Osteoblast (primary cell): Measurements from ENCODE around the gene GRID1. TPM values are rescaled to one million over a fixed set of nuclear protein-coding genes. Genes with fewer than 3 reads are reported as not detected.

Source experiments
- DNase-seq: peaks from one replicate; pipeline ENCODE4 v3.0.0; 2011; ENCODE audit warnings: low spot score, mixed read lengths; ENCODE audit not compliant: insufficient read length; ENCODE audit errors: missing footprints
- H2AFZ ChIP-seq: 2 replicates; pipeline ENCODE4 v1.6.0; 2011; ENCODE audit warnings: mild to moderate bottlenecking, low read length
- H3K27ac ChIP-seq: 2 replicates; pipeline ENCODE4 v1.5.1; 2011; ENCODE audit warnings: mild to moderate bottlenecking, low read depth, low read length, moderate library complexity
- H3K27me3 ChIP-seq: 2 replicates; pipeline ENCODE4 v1.6.0; 2012; ENCODE audit warnings: mild to moderate bottlenecking, control low read depth, inconsistent platforms, low read length, moderate library complexity; ENCODE audit not compliant: insufficient read depth
- H3K36me3 ChIP-seq: 2 replicates; pipeline ENCODE4 v1.5.1; 2011; ENCODE audit warnings: mild to moderate bottlenecking, low read length, control low read depth, moderate library complexity; ENCODE audit not compliant: insufficient read depth
- H3K4me1 ChIP-seq: 2 replicates; pipeline ENCODE4 v1.5.1; 2011; ENCODE audit warnings: mild to moderate bottlenecking, low read length, control low read depth, moderate library complexity; ENCODE audit not compliant: insufficient read depth
- H3K4me2 ChIP-seq: 2 replicates; pipeline ENCODE4 v1.6.0; 2011; ENCODE audit warnings: mild to moderate bottlenecking, low read length; ENCODE audit not compliant: insufficient read depth
- H3K4me3 ChIP-seq: fragments of 200-600 bp; sonication (generic); 3 replicates; pipeline ENCODE4 v1.5.1; 2012; ENCODE audit warnings: mild to moderate bottlenecking, low read length, inconsistent platforms; ENCODE audit not compliant: insufficient read depth
- H3K79me2 ChIP-seq: 2 replicates; pipeline ENCODE4 v1.6.0; 2012; ENCODE audit warnings: mild to moderate bottlenecking, low read length, control low read depth, inconsistent platforms; ENCODE audit not compliant: insufficient read depth
- H3K9me3 ChIP-seq: 2 replicates; pipeline ENCODE4 v1.5.1; 2011; ENCODE audit warnings: low read depth, low read length, control low read depth
- H4K20me1 ChIP-seq: 2 replicates; pipeline ENCODE4 v1.6.0; 2012; ENCODE audit warnings: mild to moderate bottlenecking, low read length, control low read depth; ENCODE audit not compliant: insufficient read depth
- CTCF ChIP-seq: IDR thresholded peaks from 2 replicates; pipeline ENCODE4 v1.5.1; 2011; ENCODE audit warnings: mild to moderate bottlenecking, low read depth, low read length, moderate library complexity; ENCODE audit errors: extremely low read depth
- total RNA-seq: library from RNA; depleted of rRNA; stranded (reverse); fragments of >200 nt; gene quantifications from 2 replicates; pipeline ENCODE4 v1.2.3, GENCODE V29; 2012

GRID1 gene
- total RNA-seq, 1 donor: not detected

- Histone ChIP-seq H3K27ac (no peak overlapping the region), H3K27me3 (no peaks in the 10 kb centered on the region), H2AFZ (no peak overlapping the region), H3K79me2 (no peaks in the 10 kb centered on the region), H3K9me3 (no peaks in the 10 kb centered on the region), H3K36me3 (no peaks in the 10 kb centered on the region), H4K20me1 (no peaks in the 10 kb centered on the region), H3K4me3 (no peak overlapping the region), H3K4me1 (no peaks in the 10 kb centered on the region), H3K4me2 (no peak overlapping the region)
- no peak for TF ChIP-seq CTCF
- DNase-seq: no peak
Observed at GRCh38 chr10:86314616-86315548, 51.7 kb downstream of the GRID1 start.

GRCh38 chr10:86313621-86314041 is 53.0 kb downstream of the GRID1 start:
- Histone ChIP-seq H3K36me3 (no peaks in the 10 kb centered on the region), H3K4me3 (no peak overlapping the region), H3K4me2 (no peak overlapping the region), H3K79me2 (no peaks in the 10 kb centered on the region), H4K20me1 (no peaks in the 10 kb centered on the region), H3K27me3 (no peaks in the 10 kb centered on the region), H3K4me1 (no peaks in the 10 kb centered on the region), H2AFZ (no peak overlapping the region), H3K9me3 (no peaks in the 10 kb centered on the region), H3K27ac (no peak overlapping the region)
- no peak for DNase-seq
- TF ChIP-seq CTCF: no peak

GRCh38 chr10:86312701-86313270 is 53.8 kb downstream of the GRID1 start:
- Histone ChIP-seq H3K27ac (no peak overlapping the region), H3K36me3 (no peaks in the 10 kb centered on the region)
- TF ChIP-seq CTCF: no peak

GRCh38 chr10:86311906-86312305 is 54.7 kb downstream of the GRID1 start:
- H4K20me1 ChIP-seq: no peaks in the 10 kb centered on the region
- no peak overlapping the region for H3K4me2 ChIP-seq
- no peaks in the 10 kb centered on the region for H3K79me2 ChIP-seq
- no peaks in the 10 kb centered on the region for H3K27me3 ChIP-seq
- H3K4me1 ChIP-seq: no peaks in the 10 kb centered on the region
- TF ChIP-seq CTCF: no peak
- H3K4me3 ChIP-seq: no peak overlapping the region
- no peak overlapping the region for H2AFZ ChIP-seq
- H3K27ac ChIP-seq: no peak overlapping the region
- no peaks in the 10 kb centered on the region for H3K9me3 ChIP-seq
- H3K36me3 ChIP-seq: no peaks in the 10 kb centered on the region
- DNase-seq: no peak

More at GRCh38 chr10:86312701-86313270, 53.8 kb downstream of the GRID1 start:
- Histone ChIP-seq H2AFZ (no peak overlapping the region), H3K9me3 (no peaks in the 10 kb centered on the region), H3K4me3 (no peak overlapping the region), H3K4me1 (no peaks in the 10 kb centered on the region), H3K79me2 (no peaks in the 10 kb centered on the region), H3K4me2 (no peak overlapping the region), H3K27me3 (no peaks in the 10 kb centered on the region), H4K20me1 (no peaks in the 10 kb centered on the region)
- DNase-seq: no peak
